NCI-H82 treated with DMSO at 0.1 percent for 48 hours (cell line): ENCODE measurements around the gene CASD1.

ENCODE experiments used
- DNase-seq: peaks from one replicate; lab custom pipeline; 2025; ENCODE audit not compliant: unreplicated experiment; lab: John Stamatoyannopoulos, UW

CASD1 gene

DNA sequence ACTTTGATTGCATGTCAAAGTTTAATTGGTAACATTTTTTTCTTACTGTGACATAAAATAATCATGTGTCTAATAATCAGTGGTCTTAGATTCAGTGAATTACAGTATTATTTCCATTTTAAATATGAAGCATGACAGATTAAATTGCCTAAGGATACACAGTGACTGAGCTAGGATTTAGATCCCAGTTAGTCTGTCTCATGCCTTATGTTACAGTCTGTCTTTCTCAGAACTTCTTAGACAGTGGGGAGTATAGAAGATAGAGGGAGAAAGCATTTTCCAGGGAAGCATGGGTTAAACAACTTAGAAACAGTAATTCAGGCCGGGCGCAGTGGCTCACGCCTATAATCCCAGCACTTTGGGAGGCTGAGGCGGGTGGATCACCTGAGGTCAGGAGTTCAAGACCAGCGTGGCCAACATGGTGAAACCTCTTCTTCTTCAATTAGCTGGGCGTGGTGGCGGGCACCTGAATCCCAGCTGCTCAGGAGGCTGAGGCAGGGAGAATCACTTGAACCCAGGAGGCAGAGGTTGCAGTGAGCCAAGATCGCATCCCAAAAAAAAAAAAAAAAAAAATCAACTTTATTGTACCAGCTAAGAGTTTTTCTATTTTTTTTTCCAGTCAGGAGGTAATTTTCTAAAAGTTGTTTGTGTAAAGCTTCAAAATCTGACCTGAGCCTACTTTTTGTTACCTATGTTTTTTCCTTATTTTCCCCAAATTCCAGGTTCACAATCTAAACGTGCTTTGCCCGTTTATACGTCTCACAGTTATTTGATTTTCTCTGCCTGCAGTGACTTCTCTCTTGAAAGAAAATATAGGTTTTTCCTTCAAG, 3.3 kb downstream of the CASD1 start:
- no peak for DNase-seq

DNA sequence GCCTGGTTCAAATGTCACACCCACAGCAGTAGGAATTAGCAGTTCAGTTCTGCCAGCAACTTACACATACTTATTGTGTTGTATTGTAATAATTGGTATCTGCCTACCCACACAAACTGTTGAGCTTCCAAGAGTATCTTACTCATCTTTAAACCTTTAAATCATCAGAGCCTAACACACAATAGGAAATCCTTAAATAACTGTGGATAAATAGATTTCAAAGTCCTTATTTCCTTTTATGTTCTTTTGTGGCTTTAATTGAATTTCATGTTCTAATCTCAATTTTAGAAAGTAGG, 3.9 kb downstream of the CASD1 start:
- DNase-seq, result no peak

DNA sequence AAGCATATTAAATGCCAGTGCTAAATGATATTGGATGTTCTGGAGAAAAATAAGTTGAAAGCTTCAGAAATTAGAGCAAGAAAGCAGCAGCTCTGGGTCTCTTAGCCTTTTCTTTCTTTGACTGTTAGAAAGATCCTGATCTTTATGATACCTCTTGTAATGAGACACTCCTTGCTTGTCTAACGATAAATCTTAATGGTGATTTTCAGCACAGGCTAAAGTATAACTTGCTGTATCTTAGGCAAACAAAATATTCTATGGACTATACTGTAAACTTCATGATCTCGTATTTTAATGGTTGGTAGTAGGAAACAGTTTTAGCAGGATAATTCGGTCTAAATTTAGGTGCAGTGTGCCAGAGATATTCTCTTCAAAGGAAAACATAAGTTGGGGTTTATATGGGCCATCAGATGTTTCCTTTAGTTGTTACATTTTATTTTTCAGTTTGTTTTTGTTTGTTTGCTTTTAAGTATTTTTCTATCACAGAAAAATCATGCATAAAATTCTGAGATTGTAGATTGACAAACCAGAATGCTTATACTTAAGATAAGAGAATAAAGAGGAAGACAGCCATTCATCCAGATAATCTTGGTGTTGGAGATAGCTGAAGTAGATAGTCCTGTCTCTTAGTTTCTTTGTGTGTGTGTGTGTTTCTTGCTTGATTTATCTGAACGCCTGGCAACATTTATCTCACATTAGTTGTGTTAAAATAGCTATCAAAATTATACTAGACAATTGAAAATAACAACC, 4.7 kb downstream of the CASD1 start:
- DNase-seq, result peak; percentile 24

- DNase-seq, result no peak
These were observed 5.3 kb downstream of the CASD1 start for GRCh38 chr7:94514917-94515316.

DNA sequence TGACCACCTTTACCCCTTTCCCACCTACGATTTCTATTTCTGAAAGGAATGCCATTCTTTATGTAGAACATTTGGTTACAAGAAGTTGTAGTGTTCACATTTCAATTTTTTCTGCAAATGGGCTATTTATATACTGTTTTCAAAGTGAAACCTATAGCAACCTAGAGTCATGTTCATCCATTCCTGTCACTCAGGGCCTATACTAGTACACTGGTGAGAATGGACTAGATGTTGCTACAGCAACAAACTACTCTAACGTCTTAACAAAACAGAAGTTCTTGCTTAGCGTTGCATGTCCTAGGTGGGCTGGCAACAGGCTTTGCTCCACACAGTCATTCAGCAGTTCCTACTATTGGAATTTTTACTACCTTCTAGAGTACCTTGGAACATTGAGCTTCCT, 16.3 kb downstream of the CASD1 start:
- DNase-seq, result no peak

DNA sequence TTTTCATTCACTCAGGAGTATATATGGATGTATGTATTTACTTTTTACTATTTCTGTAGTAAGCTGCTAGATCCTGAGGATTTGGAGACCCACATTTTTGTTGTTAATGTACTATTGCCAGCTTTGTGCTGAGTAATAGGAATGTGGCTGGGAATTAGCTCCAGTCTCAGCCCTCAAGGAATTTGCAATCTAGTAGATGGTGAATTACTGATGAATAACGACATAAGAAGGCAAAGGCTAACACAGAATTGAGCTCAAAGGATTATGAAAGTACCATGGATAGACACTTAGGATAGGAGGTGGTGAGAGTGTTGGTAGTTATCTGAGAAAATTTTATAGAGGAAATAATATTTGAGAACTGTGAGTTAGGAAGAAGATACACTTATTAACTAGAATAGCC, 19.9 kb downstream of the CASD1 start:
- no peak for DNase-seq

DNA sequence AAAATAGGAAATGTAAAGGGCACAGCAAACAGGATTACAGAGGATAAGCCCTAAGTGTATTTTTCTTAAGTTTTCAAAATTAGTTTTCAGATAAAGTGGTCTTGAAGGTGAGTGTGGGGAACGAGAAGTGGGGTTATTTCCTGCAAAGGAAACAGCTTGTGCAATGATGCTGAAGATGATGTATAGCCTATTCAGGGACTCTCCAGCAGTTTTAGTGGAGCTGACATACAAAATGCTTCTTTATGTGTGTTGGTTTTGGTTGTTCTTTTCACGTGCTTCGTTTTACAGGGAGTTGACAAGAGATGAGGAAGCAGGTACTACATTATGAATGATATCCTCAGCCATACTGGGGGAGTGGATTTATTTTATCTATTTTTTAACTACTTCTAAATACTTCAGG, 20.5 kb downstream of the CASD1 start:
- DNase-seq, result no peak

DNA sequence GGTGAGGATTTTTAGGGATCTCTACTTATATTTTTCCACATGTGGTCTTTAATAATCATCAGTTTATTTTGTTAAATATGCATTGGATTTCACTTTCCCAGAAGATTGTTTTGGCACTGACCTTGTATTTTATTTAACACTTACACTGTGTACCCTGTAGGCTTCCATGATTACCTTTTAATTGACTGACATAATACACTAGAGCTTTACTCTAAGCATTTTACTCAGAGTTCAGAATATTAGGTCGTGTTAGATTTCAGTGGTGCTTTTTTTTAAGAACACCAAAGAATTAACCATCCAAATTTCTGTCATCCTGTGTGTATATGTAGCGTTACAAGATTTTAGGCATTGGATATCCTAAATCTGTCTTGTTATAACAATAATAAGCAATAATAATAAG, 23.1 kb downstream of the CASD1 start:
- no peak for DNase-seq

- DNase-seq, result no peak
These were observed 30.8 kb downstream of the CASD1 start for GRCh38 chr7:94540428-94540827.

DNA sequence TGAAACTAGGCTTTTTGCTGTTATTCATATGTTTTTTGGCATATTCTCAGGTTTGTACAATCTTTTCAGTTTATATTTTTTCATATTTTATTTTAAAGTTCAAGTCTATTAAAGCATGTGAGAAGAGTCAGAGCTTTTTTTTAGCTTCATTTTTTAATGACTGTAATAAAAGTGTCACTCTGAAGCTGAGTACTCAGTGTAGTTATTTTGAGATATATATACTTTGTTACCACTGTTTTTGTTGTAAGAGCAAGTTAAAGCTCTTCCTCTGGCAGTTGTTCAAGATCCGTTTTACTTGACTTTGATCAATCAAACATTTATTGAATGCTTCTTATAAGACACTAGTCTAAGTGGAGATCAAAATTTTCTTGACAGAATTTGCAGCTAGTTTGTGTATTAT, 37.5 kb downstream of the CASD1 start:
- no peak for DNase-seq

DNA sequence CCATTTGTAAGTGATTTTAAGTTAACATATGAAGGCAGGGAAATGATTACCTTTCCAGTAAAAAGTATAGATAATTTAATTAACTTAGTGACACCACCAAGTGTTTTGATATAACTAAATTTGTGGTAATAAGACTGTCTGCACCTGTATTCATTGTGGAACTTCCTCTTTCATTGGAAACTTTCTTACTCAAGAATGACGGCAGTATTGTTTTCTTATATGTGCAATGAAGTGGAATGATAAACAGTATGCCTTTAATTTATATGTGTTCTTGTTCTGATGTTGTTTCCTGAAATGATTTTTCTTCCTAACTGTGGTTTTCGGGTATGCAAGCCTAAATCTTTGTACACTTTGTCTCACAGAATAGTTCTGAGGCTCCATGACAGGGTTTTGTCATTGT, 46.4 kb downstream of the CASD1 start:
- no peak for DNase-seq

- no peak for DNase-seq
These were observed 47.6 kb downstream of the CASD1 start for GRCh38 chr7:94557215-94557614.

DNA sequence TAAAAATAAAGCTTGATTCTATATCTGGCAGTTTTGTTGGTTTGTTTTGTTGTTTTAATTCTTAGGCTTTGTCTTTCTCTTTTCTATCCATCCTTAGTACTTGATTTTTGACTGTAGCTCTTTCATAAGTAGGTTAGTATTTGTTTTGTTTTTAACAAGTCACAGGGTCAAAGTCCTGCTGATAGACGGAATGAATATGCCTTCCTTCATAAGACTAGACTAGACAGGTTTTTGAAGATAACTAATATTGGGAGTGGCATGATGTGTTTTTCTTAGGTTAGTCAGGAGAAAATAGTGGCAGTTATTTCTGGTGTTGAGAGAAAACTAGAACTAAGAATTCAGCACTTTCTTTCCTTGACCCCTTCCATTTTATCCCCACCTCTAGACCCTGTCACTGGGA, 50.4 kb downstream of the CASD1 start:
- DNase-seq, result no peak

DNA sequence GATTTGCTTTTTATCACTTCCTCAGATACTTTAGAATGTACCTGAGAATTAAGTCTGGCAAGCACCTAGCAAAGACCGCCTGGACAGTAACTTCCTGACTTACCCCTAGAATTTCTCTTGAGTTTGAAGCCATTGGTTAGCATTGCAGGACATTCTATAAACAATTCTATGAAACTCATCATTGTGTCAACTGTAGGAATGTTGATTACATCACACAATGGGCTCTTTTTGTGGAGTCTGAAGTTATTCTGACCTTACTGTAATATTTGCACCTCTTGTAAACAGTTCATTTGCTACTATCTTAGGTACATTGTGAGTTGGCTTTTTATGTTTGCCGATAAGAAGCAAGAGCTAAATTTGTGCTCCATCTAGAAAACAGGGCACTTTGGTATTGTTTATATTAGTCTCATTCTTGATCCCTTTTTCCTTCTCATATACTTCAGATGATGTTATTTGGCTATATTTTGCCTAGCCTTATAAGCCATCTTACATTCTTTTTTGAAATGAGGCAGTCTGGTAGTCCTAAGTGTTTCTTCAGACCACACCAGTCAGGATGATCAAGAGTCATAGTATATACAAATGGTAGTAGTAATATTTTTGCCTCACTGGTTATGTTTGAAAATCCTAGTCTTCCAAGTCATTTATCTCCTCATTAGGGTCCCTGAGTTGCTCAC, 52.4 kb downstream of the CASD1 start:
- no peak for DNase-seq

DNA sequence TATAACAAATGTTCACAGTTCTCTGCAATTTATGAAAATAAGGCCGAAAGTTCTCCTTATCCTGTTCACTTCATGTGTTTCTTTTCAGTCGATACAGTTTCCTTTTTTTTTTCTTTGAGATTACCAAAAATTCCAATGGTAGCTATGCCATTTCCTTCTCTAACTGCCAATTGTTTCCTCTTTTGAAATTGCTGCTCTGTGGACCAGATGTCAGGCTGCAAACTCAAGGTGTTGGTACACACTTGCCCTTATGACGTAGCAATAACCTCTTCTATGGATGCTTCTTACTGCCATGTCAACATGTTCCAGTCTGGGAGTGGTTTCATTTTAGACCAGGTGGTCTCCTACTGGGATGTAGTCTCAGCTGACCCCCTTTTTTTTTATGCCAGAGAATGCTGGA, 52.9 kb downstream of the CASD1 start:
- DNase-seq, result no peak

DNA sequence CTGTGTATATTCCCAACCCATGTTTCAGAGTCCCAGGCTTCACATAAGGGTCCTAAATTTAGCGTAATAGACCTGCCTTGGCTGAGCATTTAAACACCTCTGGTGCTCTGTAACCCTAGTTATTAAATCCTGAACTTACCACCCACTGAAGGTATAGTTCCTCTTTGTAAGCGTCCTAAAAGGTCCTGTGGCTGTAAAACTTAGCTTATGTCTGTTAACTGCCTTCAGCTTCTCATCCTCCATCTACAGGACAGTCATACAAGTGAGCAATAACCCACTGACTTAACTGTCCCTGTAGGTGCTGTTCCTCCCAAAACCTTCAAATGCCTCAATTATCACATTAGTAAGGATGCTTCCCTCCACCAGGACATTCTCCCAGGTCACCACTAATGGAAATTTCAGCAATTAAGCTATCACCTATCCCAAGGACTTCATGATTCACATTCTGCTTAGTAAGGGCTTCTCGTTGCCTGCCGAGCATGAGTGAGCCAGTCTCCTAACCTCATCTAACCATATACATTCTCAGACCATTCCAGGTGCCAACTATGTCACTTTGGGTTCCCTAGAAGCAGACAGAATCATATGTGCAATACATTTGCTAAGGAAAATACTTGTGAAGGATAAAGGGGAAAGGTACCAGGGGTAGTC, 55.8 kb downstream of the CASD1 start:
- no peak for DNase-seq

DNA sequence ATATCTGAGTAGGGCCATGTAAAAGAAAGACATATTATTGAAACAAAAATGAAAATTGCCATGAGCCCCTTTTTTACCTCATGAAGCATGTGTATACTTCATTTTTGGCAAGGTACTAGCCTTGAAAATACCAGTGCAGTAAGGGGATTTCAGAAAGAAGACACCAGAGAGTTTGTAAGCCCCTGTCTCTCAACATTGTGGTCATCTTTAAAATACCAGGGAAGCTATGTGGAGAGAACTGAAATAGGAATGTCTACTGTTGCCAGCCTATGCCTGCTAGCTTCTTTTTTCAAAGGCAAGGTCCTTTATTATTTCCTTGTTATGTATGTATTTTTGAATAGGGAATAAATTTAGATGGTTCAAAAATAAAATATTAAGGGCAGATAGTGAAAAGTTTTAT, 57.8 kb downstream of the CASD1 start:
- DNase-seq, result no peak

DNA sequence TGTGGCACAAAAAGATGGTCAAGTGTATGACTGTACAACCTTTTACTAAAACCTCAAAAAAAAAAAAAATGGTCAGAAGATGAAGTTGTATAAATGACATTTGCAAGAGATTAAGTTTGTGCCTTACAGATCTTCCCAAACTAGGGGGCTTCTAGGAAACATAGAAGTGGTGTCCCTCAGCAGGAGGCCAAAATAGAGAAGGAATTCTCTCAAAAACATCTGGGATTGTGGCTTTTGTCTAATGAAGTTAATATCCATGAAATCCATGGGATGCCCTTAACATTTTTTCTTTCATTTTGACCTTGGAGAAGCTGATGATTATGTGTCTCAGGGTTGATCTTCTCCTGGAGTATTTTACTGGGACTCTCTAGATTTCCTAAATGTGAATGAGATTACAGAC, 62.2 kb downstream of the CASD1 start:
- DNase-seq, result no peak

DNA sequence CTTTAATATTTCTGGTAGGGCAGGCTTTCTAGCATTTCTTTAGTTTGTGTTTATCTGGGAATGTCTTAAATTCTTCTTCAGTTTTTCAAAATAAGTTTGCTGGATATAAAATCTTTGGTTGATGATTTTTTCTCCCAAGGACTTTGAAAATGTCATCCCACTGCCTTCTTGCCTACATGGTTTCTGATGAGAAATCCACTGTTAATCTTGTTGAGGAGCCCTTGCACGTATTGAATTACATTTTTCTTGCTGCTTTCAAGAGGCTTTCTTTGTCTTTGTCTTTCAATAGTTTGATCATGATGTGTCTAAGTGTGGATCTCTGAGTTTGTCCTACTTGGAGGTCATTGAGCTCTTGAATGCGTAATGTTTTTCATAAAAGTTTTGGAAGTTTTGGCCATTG, 66.0 kb downstream of the CASD1 start:
- no peak for DNase-seq

- no peak for DNase-seq
These were observed 66.7 kb downstream of the CASD1 start for GRCh38 chr7:94576316-94576715.

DNA sequence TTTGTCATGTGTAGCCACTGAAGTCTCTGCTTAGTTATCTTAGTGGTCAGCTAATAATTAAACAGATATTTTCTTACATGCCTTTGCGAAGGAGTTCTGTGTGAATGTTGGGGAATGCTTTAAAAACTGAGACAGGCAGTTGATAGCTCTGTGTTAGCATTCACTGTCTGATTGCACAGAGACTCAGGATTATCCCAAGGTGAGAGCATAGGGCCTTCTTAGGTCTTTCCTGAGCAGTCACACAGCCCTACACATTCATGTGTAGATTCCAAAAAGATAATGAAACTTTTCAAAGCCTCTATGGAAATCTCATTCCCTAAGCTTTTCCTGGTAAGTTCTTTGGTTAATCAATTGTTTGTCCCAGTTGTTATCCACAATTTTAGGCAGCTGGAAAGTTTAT, 67.7 kb downstream of the CASD1 start:
- no peak for DNase-seq

DNA sequence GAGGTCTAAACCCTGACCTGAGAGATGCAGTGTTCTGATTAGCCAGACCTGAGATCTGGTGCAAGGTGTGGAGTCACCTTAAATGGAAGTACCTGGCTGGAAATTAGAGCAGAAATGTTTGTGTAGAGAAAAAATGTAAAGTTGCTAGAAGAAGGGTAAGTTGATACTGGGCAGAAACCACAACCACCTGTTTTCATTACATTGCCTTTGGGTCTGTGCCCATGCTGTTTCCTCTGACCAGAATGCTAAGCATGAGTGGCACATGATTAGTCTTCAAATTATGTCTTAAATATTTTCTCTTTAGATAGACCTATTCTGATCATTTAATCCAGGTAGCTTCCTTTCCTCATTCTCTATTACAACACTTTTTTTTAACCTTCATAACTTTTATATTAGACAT, 69.0 kb downstream of the CASD1 start:
- DNase-seq, result no peak
